DMS53 treated with DMSO at 0.1 percent for 48 hours (cell line): Measurements from ENCODE around the gene ABCG4.
"Not testable (repeated sequence)": the region's sequence is repeated elsewhere in the genome, so short reads cannot be mapped to it uniquely, and the experiment has no call there.

Experiments used
- DNase-seq: peaks from one replicate; lab custom pipeline; 2025; ENCODE audit not compliant: unreplicated experiment; lab: John Stamatoyannopoulos, UW

The ABCG4 gene

DNA sequence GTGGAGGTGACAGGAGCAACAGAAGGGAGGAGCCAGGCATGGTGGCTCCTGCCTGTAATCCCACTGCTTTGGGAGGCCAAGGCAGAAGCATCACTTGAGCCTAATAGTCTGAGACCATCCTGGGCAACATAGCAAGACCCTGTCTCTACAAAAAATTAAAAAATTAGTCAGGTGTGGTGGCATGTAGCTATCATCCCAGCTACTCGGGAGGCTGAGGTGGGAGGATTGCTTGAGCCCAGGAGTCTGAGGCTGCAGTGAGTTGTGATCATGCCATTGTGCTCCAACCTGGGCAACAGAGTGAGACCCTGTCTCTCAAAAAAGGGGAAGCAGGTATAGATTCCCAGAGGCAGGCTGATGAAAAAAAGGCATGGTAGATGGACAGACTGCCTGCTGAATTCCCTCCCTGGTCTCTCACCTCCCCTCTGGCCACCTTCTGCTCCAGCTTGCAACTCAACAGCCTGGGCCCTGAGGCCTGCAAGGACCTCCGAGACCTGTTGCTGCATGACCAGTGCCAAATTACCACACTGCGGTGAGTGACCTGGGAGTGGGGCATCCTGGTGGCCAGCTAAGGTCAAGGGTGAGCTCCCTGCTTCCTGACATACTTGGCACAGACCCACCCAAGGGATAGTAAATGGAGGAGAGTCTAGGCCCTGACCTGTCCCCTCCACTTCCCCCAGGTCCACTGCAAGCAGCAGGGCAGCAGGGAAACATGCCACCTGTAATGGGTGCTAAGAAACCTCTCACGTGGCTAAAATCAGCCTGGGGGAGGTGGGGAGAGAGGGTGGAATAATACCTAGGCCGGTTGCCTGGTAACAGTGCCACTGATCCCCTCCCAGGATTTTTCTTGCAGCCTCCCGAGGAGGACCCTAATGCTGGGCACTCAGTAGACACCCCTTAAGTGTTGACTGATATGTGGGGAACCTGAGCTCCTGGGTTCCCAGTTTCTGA is 32.2 kb downstream of the ABCG4 start:
- no peak for DNase-seq

DNA sequence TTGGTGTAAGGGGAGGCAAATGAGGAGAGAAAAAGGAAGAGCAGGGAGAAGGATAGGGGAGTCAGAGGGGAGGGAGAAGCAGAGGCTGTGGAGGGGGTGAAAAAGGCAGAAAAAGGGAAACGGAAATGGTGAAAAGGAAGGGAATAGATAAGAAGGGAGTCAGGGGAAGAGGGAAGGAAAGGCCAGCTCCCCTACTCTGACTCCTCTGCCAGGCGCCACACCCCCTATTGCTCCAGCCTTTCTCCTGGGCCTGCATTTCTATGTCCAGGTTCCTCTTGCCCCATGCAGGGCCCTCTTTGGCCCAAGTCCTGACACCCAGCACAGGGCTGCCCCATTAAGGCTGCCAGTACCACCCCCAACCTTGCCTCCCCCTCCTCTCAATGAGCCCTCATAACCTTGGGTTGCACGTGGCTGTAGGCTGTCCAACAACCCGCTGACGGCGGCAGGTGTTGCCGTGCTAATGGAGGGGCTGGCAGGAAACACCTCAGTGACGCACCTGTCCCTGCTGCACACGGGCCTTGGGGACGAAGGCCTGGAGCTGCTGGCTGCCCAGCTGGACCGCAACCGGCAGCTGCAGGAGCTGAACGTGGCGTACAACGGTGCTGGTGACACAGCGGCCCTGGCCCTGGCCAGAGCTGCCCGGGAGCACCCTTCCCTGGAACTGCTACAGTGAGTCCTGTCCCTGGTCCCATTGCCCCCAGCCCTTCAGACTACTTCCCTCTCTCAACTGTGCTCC is 33.0 kb downstream of the ABCG4 start:
- DNase-seq, result peak; percentile 40

DNA sequence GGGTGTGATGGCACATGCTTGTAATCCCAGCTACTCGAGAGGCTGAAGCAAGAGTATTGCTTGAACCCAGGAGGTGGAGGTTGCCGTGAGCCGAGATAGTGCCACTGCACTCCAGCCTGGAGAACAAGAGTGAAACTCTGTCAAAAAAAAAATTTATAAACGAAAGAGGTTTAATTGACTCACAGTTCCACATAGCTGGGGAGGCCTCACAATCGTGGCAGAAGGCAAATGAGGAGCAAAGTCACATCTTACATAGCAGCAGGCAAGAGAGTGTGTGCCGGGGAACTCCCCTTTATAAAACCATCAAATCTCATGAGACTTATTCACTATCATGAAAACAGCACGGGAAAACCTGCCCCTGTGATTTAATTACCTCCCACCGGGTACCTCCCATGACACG is 35.5 kb downstream of the ABCG4 start:
- DNase-seq, result not testable (repeated sequence)

DNA sequence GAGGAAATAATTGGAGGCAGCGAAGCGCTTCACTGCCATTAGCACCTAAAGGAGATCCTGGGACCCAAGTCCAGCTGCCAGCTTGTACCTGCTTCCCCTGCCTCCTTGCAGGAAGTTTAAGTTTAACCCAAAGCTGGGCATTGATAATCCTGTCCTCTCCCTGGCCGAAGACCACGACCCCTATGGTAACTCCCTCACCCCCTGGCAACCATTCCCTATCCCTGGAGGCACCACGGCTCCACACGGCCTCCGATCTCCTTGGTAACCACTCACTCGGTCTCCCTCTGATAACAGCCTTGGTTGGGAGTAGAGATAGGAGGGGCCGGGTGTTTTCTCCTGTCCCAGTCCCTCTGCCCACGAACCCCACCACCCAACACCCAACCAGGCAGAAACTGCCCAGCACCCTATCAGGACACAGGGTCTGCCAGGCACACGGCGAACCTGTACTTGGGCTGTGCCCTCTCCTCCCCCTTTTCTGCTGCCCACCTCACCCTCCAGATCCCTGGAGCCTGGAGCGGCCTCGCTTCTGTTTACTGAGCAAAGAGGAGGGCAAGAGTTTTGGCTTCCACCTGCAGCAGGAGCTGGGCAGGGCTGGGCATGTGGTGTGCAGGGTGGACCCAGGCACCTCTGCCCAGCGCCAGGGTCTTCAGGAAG is 37.3 kb downstream of the ABCG4 start:
- no peak for DNase-seq

DNA sequence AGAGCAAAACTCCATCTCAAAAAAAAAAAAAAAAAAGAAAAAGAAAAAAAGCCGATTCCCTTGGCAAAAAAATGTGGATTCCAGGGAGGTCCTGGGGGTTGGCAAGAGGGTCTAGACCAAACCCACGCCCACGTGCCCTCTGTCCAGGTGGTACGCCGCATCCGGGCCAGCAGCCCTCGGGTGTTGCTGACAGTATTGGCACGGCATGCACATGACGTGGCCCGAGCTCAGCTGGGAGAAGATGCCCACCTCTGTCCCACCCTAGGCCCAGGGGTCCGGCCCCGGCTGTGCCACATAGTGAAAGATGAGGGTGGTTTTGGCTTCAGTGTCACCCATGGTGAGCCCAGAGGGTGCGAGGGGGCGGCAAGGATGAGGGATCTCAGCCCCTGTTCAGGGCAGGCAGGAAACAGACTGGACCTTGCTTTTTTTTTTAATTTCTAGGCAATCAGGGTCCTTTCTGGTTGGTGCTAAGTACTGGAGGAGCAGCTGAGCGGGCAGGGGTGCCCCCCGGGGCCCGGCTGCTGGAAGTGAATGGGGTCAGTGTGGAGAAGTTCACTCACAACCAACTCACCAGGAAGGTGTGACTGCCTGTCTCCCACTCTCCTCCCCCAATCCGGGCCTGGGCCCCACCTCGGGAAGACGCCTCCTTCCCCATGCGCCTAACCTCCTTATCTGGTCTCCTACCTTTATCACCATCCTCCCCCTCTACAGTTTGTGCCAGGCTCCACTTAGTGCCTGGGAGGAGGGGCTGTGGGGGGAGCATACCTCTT is 38.5 kb downstream of the ABCG4 start:
- DNase-seq, result no peak

DNA sequence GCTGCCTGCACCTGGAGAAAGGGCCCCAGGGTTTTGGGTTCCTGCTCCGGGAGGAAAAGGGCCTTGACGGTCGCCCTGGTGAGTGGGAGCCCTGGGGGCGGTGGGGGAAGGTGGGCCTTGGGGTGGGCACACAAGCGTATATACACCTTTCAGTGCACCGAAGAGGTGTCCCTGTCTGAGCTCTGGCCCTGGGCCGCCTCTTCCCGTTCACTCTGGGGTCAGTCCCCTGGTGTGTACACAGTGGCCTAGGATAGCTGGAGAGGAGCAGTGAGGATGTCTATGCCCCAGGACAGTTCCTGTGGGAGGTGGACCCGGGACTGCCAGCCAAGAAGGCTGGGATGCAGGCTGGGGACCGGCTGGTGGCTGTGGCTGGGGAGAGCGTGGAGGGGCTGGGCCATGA is 39.2 kb downstream of the ABCG4 start:
- DNase-seq, result no peak

DNA sequence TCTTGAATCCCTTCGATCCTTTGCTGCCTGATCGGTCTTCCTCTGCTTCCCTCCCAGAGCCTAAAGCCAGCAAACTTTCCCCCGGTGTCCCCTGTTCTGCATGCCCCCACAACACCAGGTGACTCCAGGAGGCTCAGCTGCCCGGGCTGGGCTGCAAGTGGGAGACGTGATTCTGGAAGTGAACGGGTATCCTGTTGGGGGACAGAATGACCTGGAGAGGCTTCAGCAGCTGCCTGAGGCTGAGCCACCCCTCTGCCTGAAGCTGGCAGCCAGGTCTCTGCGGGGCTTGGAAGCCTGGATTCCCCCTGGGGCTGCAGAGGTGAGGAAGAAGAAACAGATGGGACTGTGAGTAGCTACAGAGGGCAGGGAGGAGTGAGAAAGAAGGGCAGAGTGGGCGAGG is 40.0 kb downstream of the ABCG4 start:
- DNase-seq, result no peak

DNA sequence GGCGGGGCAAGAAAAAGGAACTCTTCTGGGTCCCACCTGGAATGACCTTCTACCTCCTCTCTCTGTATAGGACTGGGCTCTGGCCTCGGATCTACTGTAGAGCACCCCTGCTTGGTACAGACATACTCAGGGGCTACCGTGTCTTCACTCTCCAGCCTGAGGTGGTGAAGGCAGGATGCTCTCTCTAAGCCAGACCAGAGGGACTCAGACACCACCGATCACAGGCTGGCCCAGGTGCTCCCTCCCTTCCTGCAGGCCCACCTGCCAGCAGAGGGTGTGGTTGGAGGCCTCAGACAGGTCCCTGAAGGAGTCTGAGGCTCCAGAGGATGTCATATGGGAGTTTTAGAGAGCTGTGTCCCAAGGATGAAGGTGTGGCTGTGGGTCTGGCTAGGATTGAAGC is 40.5 kb downstream of the ABCG4 start:
- no peak for DNase-seq

DNA sequence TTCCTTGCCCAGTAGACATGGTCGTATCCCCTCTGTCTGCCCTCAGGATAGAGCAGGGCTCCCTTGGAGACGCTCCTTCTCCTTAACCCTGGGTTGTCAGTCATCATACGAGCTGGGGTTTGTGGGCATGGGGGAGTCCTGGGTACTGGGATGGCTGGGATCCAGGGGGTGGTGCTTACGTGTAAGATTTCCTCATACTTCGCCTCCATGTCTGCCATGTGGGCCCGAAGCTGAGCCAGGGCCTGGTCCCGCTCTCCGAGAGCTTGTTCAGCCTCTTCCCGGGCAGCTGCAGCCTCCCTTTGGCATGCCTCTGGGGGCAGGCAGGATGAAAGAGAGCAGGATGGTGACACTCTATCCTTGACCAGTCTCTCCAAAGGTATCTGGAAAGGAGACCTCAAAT is 41.7 kb downstream of the ABCG4 start:
- DNase-seq, result no peak

DNA sequence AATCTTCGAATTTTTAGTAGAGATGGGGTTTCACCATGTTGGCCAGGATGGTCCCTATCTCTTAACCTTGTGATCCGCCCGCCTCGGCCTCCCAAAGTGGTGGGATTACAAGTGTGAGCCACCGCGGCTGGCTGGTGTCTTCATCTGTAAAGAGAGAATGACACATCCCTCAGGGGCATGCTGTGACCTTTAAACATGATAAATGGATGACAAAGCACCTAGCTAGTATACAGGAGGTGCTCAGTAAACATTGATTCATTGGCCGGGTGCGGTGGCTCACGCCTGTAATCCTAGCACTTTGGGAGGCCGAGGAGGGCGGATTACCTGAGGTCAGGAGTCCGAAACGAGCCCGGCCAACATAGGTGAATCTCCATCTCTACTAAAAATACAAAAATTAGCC is 42.4 kb downstream of the ABCG4 start:
- DNase-seq, result not testable (repeated sequence)

DNA sequence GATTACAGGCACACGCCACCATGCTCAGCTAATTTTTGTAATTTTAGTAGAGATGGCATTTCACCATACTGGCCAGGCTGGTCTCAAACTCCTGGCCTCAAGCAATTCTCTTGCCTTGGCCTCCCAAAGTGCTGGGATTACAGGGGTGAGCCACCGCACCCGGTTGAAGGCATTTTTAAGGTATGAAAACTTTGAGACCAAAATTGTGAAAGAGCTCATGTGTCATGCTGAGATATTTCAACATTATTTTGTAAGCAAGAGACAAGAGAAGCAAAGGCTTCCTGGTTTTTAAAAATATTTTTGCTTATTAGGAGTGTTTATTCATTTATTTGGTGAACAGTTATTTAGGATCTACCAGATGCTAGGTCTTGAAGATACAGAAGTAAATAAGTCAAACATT is 43.3 kb downstream of the ABCG4 start:
- no peak for DNase-seq

DNA sequence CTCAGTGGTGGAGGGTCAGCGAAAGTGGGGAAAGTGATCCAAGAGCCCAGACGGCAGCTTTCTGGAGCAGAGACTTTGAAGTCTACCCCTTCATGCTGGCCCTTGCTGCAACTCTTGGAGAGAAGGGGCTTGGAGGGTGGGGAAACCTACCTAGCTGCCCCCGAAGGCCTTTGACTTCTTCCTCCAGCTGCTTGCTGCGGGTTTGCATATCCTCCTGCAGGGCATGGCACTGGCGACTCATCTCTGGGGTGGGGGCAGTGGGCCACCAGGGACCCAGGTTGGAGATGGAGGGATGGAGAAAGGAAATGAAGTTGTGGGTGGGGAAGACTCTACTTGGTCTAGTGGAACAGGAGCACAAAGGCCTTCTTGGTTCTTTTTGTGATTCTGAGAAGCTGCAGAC is 44.1 kb downstream of the ABCG4 start:
- no peak for DNase-seq

DNA sequence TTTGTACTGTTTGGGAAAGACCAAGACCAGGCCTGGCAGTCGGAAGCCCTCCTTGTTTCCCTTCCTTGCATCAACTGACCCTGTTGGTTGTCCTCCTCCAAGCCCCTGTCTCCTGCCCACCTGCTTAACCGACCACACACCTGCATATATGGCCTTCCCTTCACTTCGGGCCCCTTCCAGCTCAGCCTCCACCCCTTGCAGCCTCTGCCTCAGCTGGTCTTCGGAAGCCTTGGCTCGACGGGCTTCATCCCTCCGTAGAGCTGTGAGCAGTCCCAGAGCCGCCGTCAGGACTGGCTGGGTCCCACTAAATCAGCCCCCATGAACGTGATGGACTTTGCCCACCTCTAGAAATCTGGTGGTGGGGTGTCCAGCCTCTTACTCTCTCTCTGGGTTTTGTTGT is 44.8 kb downstream of the ABCG4 start:
- no peak for DNase-seq

DNA sequence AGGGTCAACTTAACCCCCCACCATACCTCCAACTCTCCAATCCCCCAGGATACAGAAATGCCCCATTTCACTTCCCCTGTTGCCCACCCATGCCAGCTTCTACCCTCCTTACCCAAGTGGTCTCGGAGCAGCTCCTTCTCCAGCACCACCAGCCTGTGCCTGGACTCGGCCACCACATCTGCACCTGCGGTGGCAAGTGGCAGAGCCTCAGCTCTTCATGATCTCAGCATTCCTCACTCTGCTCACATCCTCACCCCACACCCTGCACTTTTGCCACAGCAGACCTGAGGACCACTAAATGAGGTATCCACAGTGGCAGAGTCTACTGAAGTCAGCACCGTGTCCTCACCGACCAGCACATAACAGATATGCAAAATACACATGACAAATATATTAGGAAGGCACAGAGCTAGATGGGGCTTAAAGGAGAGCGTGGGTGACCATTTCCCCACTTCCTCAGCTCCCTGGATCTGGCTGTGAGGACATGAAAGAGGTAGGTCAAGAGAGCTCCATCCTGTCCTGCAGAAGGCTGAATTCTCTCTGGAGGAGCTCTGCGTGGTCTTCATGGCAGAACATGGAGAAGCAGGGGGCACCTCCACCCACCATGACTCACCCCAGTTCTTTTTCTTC is 46.1 kb downstream of the ABCG4 start:
- no peak for DNase-seq

DNA sequence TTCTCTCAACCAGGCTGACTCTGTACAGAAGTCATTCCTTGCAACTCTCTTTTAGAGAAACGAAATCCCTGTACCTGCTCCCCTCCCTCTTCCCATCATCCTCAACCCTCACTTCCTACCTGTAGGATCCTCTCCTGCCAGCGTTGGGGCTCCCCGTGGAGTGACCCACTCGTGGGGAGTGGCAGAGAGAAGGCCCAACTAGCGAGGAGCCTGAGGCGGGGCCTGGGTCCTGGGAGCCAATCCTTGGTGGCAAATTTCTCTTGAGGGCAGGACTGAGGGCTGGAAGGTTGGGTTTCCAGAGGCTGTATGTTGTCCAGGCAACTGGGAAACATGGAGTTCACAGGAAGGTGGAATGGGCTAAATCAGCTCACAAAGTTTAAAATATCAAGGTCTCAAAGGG is 46.8 kb downstream of the ABCG4 start:
- DNase-seq, result no peak

DNA sequence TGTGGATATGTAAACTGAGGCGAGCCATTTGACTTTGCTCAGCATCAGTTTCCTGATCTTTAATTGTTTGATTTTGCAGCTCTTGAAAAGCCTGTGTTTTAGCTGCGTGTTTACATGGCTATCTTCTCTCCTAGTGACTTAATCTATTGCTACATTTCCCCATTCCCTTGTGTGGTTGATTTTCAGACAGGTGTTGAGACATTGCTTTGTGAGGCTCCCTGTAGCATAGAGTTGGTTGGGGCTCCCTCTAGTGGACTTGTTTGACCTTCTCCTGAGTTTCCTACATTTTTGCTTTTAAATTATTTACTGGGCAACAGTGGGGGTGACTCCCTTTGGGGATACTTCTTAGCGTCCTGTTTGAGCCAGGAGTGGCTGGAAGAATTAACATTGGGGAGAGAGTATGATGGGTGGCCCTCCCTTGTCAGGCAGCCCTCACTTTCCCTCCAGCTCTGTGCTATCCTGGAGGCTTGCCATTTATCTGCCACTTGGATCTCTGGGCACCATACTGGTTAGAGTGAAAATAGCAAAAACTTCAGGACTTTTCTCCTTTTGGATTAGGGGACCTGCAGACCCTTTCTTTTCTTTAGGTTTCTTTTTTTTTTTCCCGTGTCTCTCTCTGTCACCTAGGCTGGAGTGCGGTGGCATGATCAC is 48.1 kb downstream of the ABCG4 start:
- peak; percentile 89 for DNase-seq

DNA sequence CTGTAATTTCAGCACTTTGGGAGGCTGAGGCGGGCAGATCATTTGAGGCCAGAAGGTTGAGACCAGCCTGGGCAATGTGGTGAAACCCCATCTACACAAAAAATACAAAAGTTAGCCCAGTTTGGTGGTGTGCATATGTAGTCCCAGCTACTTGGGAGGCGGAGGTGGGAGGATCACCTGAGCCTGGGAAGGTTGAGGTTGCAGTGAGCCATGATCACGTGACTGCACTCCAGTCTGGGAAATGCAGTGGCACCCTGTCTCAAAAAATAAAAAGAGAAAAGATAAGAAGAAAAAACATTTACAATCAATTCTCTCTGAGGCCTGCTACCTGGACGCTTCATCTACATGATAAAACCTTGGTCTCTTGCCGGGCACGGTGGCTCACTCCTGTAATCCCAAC is 50.1 kb downstream of the ABCG4 start:
- DNase-seq, result no peak

DNA sequence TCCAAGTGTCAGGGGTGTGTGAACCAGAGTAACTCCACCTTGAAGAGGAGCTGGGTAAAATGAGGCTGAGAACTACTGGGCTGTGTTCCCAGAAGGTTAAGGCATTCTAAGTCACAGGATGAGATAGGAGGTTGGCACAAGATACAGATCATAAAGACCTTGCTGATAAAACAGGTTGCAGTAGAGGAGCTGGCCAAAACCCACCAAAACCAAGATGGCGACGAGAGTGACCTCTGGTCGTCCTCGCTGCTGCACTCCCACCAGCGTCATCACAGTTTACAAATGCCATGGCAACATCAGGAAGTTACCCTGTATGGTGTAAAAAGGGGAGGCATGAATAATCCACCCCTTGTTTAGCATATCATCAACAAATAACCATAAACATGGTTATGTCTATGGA is 52.4 kb downstream of the ABCG4 start:
- DNase-seq, result not testable (repeated sequence)

DNA sequence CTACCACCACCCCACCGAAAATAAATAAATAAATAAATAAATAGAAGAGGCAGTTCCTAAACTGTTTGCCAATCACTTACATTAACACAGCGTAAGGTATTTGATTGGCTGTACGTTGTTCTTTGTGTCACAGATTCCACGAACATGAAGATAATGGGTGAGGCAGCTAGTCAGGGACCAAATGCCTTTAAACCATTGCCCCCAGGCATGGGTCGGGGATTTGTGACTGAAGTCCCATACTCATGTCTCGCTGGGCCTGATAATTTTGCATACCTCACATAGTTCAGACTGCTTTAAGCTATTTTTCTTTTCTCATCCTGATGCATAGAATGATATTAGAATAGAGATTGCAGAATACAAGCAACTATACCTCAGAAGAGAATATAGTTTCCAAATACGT is 53.7 kb downstream of the ABCG4 start:
- DNase-seq, result no peak

DNA sequence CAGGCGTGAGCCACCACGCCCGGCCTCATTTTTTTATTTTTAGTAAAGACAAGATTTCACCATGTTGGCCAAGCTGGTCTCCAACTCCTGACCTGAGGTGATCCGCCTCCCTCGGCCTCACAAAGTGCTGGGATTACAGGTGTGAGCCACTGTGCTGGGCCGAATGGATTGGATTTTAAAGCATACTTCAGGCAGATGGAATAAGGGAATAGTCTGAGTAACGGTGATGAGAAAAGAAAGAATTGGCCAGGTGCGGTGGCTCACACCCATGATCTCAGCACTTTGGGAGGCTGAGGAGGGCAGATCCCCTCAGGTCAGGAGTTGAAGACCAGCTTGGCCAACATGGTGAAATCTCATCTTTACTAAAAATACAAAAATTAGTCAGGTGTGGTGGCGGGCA is 55.2 kb downstream of the ABCG4 start:
- DNase-seq, result no peak
